Stimulated activated CD8-positive, alpha-beta memory T cell treated with anti-CD3 and anti-CD28 coated beads, Interleukin-15, amount 100 ng/mL, for 24 hours (primary cell): ENCODE data around the gene TDRD7.

Source experiments
- DNase-seq: peaks from one replicate; pipeline ENCODE4 v3.0.0-alpha.2; 2020; ENCODE audit warnings: low read depth

The TDRD7 gene

GRCh38 chr9:97528529-97529230 lies 116.8 kb downstream of the TDRD7 start:
- no peak for DNase-seq

- DNase-seq = no peak
These were observed 117.6 kb downstream of the TDRD7 start for GRCh38 chr9:97529363-97530076.

DNA sequence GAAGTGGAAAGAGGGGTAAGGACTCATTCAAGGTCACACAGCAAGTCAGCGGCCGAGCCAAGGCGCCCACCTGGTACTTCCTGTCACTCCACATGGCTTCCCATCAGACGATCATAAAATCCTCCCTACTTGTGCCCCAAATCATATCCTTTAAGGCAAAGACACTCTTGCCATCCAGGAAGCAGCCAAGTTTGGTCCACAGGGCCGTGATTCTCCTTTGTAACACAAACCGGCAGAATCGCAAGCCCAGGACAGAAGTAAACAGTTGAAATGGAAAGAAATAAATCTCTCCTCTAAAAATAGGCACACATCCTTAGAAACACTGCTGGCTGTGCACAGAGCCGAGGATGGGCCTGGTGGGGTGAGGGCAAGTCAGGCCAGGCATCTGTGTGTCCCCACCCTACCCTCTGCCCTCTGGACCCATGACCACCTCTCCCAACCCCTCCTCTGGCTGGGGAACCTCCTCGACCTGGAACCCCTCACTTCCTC lies 120.0 kb downstream of the TDRD7 start:
- DNase-seq = no peak

- no peak for DNase-seq
These were observed 122.3 kb downstream of the TDRD7 start for GRCh38 chr9:97534185-97534584.

- no peak for DNase-seq
These were observed 123.2 kb downstream of the TDRD7 start for GRCh38 chr9:97534961-97535594.

- no peak for DNase-seq
These were observed 123.9 kb downstream of the TDRD7 start for GRCh38 chr9:97535771-97536170.

GRCh38 chr9:97536480-97536879 lies 124.6 kb downstream of the TDRD7 start:
- DNase-seq = no peak

- DNase-seq = no peak
These were observed 131.7 kb downstream of the TDRD7 start for GRCh38 chr9:97543561-97543960.

- DNase-seq = no peak
These were observed 133.6 kb downstream of the TDRD7 start for GRCh38 chr9:97545486-97545885.
